DMS 273 (cell line): ENCODE data around the gene CCDC182.
A peak's percentile ranks its signal among the peaks of the same experiment; 100 is the strongest.

Experiments used
- DNase-seq: peaks from one replicate; lab custom pipeline; 2025; ENCODE audit not compliant: unreplicated experiment; lab: John Stamatoyannopoulos, UW

CCDC182 gene

DNA sequence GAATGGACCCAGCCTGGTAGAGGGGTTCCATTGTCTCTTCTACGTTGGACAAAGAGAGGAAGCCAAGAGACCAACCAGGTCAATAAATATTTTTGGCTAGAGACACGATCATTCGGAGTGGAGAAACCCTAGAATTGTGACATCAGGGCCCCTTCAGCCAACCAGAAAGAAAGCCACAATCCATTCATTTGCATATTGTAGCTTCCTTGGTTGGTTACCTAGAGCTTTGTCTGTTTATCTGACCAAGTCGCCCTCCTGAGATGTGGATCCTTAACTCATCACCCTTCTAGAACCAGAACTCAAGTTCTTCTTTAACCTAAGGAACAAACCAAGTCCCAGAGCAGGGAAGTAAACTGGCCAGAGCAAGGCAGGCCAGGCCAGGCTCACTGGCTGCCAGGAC is at the start of gene CCDC182:
Gene CCDC182 (minus strand): TSS at position 58 of the 400 bp plus-strand sequence. CDS start 27 bp downstream, at position 31.
- no peak for DNase-seq

DNA sequence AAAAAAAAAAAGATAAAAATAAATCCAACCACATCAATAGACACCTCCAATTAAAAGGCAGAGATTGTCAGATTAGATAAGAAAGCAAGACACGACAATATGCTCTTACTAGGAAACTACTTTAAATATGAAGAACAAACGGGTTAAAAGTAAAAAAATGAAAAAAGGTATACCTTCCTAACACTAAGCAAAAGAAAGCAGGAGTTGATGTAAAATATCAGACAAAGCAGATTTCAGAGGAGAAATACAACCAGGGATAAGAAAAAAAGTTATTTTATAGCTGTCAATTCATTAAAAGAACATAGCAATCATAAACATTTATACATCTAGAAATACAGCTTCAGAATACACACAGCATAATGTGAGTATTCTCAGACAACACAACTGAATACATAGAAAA is 49.7 kb upstream of the CCDC182 start:
- no peak for DNase-seq

DNA sequence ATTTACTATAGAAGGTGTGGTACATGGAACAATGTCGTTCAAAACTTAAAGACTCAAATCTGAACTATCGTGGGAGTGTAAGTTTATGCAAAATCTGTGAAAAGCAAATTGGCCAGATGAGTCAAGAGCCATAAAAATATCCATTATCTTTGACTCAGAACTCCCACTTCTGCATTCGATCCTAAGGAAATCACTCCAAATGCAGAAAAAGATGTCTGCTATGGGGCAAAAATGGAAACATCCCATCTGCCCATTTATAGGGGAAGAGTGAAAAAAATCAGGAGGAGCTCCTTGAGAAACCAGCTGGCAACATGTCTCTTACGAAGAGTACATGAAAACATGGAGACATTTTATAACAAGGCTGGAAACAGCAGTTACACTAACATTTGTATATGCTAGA is 43.6 kb upstream of the CCDC182 start:
- DNase-seq, result no peak

DNA sequence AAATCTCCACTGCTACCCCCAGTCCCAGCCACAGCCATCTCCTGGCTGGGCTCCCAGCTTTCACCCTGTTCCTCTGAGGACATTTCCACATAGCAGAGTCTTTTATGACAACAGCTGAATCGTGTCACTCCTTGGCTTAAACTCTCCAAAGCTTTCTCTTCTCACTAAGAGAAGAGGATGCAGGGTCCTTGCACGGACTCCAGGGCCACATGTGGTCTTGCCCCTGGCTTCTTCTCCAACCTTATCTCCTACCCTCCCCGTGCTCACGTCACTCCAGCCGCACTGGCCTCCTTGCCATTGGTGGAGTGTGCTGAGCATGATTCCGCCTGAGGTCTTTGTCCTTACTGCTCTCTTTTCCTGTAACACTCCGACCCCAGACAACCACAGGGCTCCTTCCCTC is 39.9 kb upstream of the CCDC182 start:
- no peak for DNase-seq

DNA sequence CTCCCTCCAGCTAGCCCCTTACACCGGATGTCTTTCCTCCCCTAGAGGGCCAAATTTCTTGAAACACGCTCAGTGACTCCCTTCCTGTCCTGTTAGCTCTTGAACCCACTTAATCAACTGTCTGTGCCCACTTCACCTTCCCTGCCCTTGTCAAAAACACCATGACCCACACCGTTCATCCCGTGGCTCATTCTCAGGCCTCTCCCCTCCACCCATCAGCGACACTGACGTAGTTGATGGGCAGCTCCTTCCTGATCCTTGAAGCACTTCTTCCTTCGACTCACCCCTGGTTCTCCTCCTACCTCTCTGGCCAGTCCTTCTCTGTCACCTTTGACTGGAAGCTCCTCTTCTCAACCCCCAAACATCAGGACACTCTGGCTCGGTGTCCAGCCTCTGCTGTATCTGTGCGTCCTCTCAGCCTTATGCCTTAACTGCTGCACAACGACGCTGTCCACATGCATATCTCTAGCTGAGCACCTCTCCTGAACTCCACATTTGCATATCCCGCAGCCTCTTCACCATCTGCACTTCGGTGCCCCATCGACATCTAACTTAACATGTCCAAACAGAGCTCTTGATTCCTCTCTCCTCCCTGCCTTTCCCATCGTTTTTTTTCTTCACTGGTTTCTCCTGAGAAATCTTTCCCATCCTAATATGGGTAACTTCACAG is 39.3 kb upstream of the CCDC182 start:
- DNase-seq, result peak; percentile 58

DNA sequence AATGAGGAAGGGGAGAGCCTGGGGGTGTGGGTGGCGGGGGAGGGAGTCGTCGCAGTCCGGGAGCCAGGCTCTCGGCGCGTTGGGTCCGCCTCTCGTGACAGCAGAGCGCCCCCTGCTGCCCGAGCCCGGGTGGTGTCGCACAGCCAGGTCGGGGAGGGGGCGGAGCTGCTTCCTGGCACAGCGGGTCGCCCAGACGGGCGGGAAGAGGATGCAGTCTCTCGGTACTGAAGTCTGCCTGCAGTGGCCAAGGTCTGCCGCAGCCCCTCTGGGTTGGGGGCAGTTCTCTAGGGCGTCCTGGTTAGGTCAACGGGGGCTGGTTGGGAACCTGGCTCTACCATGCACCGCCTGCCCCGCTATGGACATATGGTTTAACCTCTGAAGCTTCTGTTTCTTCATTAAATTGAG is 38.2 kb upstream of the CCDC182 start:
- peak; percentile 91 for DNase-seq

DNA sequence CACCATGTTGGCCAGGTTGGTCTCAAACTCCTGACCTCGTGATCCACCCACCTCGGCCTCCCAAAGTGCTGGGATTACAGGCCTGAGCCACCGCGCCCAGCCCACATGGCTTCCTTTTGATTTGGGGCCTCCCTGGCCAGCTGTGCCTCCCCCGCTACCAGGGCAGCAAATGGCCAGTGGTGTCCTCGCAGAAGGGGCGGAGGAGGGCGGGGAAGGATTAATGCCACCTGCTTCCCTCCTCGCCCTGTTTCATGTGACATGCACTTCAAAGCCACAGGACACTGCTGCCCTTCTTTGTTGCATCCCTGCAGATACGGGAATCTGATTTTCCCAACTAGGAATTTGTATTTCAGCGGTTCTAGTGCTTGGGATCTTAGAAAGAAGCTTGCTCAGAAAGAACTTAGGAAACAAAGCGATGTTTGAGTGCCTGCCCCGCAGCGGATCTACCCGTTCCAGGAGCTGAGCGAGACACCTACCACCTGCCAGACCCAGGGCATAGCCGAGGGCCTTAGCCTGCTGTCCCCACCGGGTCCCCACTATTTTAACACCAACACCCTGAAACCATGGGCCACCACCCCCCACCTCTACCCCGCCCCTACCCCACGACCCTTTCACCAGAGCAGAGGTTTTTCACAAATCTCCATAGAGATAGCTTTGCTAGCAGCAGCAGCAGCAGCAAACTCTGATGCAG is 37.7 kb upstream of the CCDC182 start:
- DNase-seq, result peak; percentile 56

DNA sequence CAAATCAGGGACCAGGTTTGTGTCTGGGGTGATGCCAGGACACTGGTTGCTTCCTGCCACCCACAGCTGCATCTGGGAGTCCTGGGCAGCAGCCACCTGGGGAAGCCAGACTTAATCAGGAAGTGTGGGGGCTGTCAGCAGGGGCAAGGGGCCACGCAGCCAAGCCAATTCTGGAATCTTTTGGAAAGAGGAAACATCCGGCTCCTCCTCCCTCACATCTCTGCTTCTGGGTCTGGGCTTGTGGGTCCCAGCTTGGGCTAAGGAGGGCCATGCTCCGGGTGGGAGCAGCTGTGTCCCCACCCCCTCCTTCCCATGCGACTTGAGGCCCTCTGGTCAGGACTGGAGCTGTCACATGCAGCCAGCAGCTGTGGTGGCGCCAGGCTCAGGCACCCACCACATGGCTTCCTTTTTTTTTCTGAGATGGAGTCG is 37.0 kb upstream of the CCDC182 start:
- DNase-seq, result peak; percentile 72

DNA sequence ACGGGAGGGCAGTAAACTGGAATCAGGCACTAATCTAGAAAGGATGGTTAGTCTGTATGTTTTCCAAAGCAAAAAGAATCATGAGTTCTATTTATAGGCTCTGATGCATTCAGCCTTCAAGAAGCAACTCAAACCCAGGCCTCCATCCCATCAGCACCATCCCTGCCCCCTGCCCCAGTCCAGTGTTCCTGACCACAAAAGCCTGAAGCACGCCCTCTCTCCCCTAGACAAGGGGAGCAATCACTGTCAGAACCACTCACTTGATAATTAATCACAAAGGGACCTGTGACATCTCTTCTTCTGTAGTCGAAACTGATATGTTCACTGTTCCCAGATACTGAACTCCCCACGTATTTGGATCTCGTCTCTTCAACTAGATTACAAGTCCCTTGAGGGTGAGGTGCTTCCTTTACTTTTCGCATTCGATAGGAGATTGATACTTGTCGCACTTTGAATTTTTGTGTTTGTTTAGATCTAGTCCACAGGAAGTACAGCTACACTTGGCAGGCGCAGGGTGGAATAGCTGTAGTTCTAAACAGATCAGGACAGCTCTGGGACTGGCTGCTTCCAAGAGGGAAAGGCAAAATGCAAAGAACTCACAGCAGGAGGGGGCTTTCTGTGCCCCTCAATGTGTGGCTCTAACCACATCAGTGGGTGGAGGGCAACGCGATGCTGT is 36.4 kb upstream of the CCDC182 start:
- no peak for DNase-seq

DNA sequence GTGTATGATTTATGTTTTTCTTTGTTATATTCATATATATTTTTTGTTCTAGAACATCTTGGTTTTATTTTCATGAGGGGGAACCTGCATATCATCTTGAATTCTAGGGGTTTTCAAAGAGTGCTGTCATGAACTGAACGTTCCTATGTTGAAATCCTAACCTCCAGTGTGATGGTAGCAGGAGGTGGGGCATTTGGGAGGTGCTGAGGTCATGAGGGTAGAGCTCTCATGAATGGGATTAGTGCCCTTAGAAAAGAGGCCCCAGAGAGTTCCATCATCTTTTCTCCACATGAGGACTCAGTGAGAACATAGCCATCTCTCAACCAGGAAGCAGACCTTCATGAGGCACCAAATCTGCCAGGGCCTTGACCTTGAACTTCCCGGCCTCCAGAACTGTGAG is 34.6 kb upstream of the CCDC182 start:
- DNase-seq, result no peak

DNA sequence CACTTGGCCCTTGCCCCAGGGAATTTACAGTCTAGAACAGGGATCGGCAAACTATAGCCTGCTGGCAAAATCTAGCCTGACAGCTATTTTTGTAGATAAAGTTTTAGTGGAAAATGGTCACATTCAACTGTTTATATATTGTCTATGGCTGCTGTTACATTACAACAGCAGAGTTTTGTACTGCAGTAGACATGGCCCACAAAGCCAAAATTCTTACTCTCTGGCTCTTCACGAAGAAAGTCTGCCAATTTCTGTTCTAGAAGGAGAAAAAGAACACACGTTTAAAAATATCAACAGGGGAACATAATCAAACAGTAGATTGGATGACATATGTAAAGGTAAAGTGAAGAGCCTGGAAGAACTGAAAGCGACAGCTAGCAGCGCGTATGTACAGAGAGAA is 33.2 kb upstream of the CCDC182 start:
- DNase-seq, result no peak

DNA sequence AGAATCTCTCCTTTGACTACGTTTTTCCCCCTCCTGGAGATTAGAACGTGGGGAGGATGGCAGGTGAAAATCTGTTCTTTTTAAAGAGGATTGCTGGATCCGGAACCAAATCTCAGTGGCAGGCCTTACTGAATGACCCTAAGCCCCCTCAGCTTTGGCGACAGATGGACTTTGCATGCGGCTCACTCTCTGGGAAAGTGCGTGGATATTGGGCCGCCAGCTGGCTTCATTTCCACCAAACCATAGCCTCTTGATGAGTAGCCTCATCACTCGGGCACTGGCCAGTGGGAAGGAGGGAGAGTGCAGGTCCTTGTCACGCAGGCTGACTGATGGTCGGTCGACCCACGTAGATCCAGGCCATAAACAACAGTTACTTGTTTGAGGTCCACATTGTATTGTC is 31.3 kb upstream of the CCDC182 start:
- no peak for DNase-seq

DNA sequence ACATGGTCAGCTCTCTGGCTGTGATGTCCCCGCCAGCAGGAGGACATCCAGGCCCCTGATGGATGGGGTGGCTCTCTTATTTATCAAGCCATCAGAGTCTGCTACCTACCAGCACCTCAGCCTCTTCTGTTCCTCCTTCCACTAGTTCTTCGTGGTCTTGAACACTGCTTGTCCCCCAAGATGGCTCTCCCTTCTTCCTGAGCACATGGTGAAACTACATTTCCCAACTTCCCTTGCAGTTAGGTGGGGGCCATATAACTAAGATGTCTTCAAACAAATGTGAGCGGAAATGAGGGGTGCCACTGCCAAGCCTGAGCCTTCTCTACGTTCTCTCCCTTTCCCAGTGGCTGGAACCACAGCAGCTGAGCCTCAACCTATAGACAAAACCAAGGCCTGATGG is 29.8 kb upstream of the CCDC182 start:
- no peak for DNase-seq

DNA sequence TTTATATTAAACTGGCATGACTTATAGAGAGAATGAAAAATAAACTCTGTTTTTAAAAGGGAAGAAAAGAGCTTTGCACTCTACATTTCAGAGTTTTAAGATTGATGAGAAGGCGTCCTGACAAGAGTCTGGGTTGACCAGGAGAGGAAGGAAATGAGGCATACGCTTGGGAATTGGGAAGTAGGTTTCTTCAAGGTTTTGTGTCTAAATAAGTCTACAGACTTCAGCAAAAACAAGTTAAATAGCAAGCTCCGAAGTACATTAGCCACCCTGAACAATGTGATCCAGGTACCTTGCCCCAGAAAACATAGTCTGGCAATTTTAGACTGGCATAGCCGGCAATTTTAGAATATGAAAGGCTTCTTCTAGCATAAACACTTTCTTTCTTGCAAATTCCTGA is 28.5 kb upstream of the CCDC182 start:
- no peak for DNase-seq

DNA sequence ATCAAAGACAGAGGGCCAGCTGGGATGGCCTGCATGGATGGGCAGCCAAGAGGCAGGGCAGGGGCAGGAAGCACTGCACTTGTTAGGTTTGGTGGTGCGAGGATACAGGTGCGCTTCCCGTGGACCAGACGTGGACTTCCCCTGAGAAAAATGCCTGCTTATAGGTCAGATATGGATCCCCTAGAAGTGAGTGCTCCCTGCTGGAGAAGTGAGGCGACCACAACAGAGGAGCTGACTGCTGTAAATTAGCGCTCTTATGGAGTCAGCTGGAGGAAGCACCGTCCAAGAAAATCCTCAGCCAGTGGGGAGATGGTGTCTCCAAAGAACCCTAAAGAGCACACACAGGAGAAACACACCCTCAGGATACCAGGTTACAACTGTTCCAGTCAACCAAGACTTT is 27.7 kb upstream of the CCDC182 start:
- DNase-seq, result no peak

DNA sequence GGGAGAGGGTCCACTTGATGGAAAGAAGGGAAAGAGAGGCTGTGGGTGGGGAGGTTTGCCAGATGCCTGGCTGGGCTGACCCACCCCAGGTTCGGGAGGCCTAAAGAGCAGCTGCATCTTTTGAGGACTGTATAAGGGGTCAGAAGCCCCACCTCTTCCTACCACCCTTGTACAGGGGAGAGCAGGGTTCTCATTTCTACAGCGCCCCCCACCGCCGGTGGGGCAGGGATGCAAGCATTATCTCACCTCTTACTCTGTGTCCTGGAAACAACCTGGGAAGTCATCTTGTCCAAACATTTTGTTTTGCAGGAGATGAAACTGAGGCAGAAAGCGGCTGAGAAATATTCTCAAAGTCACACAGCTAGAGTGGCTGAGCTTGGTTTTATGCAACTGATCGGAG is 22.5 kb upstream of the CCDC182 start:
- DNase-seq, result no peak

DNA sequence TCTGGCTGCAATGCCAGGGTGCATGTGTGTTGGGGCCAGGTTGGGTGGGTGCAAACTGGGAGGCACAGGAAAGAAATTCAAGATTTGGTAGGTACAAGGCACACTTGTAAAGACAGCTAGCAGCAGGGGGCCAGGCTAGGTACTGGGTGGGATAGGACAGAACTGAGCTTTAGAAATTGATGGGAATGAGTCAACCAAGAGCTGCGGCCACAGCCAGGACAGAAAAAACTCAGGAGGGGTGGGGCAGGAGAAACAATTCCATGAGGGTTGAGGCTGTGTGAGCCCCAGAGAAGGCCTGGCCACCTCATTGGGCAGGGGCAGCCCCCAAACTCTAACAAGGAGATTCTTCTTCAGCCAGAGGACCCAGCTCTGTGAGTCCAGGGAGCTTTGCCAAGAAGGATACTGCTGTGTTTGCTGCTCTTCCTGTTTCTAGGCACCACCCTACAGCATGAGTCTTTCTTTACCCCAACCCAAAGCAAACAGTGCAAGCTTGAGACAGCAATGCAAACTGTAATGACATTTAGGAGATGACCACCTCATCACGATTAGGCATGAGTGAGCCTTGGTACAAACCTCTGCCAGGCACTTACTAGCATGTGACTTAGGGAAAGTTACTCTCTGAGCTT is 21.3 kb upstream of the CCDC182 start:
- DNase-seq, result no peak

DNA sequence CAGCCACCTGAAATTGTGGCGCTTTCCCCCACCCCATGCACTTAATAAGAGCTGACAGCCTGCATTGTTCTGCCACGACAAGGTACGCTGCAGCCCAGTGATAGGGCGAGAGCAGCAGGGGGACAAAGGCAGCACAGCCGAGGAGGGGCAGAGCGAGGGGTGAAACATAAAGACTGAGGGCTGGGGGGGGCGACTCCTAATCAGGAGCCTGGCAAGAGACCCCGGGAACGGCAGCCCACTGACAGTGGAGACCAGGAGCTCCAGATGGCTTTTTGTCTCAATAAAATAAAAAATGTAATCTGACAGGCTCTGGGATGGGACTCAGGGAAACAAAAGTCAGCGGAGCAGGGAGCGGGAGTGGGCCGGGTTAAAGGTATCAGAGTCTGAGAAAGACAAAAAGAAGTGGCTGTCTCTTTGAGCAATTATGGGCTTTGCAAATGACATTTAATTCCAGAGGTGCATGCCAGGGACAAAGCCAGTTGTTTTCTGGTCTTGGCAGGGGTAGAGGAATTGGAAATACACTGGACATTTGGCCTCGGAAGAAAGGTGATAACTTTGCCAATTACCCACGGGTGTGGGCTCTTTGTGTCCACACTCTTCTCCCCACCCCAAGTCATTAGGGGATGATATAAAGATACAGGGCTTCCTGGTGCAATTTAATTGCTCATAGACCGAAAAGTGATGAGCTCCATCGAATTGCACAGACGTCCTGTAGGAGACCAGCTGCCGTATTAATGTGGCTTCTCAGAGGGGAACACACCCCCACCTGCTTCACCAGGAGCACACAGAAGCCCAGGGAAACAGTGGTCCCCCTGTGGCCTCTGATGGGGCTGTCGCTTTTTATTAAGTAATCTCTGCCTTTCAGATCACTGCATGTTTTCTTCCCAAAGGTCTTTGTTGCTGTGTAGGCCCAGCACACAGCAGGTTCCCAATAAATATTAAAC is 17.6 kb upstream of the CCDC182 start:
- peak; percentile 14 for DNase-seq

DNA sequence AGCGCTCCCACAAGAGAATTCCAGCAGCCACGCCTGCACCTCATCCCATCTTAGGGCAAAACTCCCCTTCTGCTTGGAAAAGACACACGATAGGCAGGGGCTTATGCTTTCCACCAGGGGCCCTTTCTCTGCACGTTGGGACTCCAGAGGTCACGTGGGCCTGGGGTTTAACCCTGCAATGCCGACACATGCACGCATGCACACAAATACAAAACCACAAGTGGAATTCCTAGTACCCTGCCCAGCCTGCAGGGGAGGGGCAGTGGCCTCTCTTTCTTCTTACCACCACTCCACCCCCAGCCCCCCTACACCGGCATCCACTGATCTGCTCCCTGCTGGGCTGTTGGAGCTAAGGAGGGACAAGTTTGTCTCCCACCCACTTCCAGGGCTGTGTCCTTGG is 16.8 kb upstream of the CCDC182 start:
- DNase-seq, result no peak

DNA sequence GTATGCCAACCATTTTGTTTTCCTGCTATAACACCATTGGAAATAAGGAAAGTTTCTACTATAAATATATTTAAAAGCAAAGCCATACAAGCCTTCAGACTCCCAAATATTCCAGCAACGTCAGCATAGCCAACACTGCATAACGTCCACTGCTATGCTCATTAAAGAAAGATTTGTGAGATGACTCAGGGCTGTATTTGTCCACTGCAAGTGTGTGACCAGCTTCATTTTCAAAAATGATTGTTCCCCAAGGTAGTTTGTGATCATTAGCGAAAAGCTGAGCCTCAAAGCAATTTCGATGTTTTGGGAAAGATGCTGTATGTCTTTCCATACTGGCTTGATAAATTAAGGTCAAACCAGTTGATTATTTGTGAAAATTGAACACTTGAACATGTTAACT is 14.9 kb upstream of the CCDC182 start:
- no peak for DNase-seq

DNA sequence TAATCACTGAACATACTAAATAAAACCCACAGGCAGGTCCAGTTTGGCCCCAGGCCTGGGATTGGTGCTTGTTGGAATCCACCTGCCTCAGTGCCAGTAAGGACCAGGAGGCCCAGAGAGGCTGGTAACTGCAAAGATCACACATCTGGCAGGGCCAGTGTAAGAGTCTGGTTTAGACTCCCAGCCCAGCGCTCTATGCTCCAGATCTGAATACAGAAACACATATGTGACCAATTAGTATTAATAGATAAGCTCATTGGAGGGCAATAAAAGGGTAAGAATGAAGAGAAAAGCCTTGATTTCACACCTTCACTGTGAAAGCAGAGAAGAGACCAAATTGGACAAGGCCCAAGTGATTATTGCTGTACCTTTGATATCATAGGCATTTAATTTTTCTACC is 13.6 kb upstream of the CCDC182 start:
- DNase-seq, result no peak
